Vagina (tissue), 2 donors: Measurements from ENCODE around the gene DVL1. TPM values are rescaled to one million over a fixed set of nuclear protein-coding genes. Genes with fewer than 3 reads are reported as not detected.

Source experiments
- DNase-seq, 2 donors: peaks; one replicate each; pipeline ENCODE4 v3.0.0-alpha.2; 2017; ENCODE audit errors: extremely low spot score in 2 of 2
- H3K27ac ChIP-seq: fragments of 200-600 bp; sonication (generic); one replicate; pipeline ENCODE4 v1.5.1; 2019
- H3K27me3 ChIP-seq: fragments of 200-600 bp; sonication (generic); one replicate; pipeline ENCODE4 v1.5.1; 2019
- H3K36me3 ChIP-seq, 2 donors: fragments of 200-600 bp; sonication (generic); one replicate each; pipeline ENCODE4 v1.5.1; 2017 to 2019
- H3K4me1 ChIP-seq: fragments of 200-600 bp; sonication (generic); one replicate; pipeline ENCODE4 v1.5.1; 2019
- H3K4me3 ChIP-seq, 2 donors: fragments of 200-600 bp; sonication (generic); 1 replicate in 1 of 2; 2 replicates in 1 of 2; pipeline ENCODE4 v1.5.1; 2016 to 2019
- H3K9me3 ChIP-seq: fragments of 200-600 bp; sonication (generic); one replicate; pipeline ENCODE4 v1.5.1; 2019
- CTCF ChIP-seq, 3 experiments: fragments of 450-650 bp in 2 of 3; fragments of 200-600 bp in 1 of 3; sonication (generic) in 1 of 3; IDR thresholded peaks; one replicate each; pipeline ENCODE4 v1.5.1; 2017 to 2019; ENCODE audit warnings: antibody characterized with exemption in 3 of 3, mild to moderate bottlenecking in 2 of 3, moderate library complexity in 2 of 3
- POLR2A ChIP-seq, 2 donors: fragments of 450-650 bp; IDR thresholded peaks; one replicate each; pipeline ENCODE4 v1.6.1; 2017; ENCODE audit warnings: antibody characterized with exemption in 2 of 2, mild to moderate bottlenecking in 2 of 2, moderate library complexity in 2 of 2
- POLR2AphosphoS5 ChIP-seq, 2 donors: sonication (generic); formaldehyde crosslinking; IDR thresholded peaks; one replicate each; pipeline ENCODE4 v1.9.0; 2017; ENCODE audit warnings: antibody characterized with exemption in 2 of 2, mild to moderate bottlenecking in 2 of 2, low read depth in 1 of 2; ENCODE audit not compliant: insufficient read depth in 1 of 2
- intact Hi-C: fragments of 100-400 bp; cut with DNase I; formaldehyde crosslinking; loops from one replicate; pipeline ENCODE4 v1.15.1; 2023
- total RNA-seq: library from RNA; depleted of rRNA; stranded (reverse); fragments of >200 nt; gene quantifications from one replicate; pipeline ENCODE4 v1.2.3, GENCODE V29; 2016

The DVL1 gene
- total RNA-seq, result 72.4 TPM

GRCh38 chr1:1349256-1350012 is at the start of gene DVL1:
DVL1 (minus strand) TSS chr1:1349418; CDS start chr1:1349065, 353 bp downstream.
- Histone ChIP-seq H3K36me3 (peaks cover 0 to 8% of the 10 kb centered on the region in 2 donors), H3K4me3 (peak within 1 kb of the TSS; percentile 71 to 97), H3K4me1 (peaks cover 72% of the 10 kb centered on the region), H3K27ac (peak within 1 kb of the TSS; percentile 95), H3K27me3 (no peaks in the 10 kb centered on the region), H3K9me3 (no peaks in the 10 kb centered on the region)
- intact Hi-C loops, result loop anchor here (5.0 kb wide), 1 partner anchor 42 kb away; the partner anchor contains the start of genes ACAP3 and PUSL1
- TF ChIP-seq POLR2A (IDR thresholded peaks at IDR 0.05) (peak in 1 of 2 donors; percentile 47), POLR2AphosphoS5 (IDR thresholded peaks at IDR 0.05; ENCODE audit: insufficient read depth in 1 of 2, low read depth in 1 of 2) (no peak), CTCF (IDR thresholded peaks at IDR 0.05) (peak in 1 of 3 experiments; percentile 60)
- DNase-seq, result no peak

GRCh38 chr1:1398677-1399186 is 49.5 kb upstream of the DVL1 start:
- no peaks in the 10 kb centered on the region for H3K9me3 ChIP-seq
- intact Hi-C loops, result loop anchor here (2.0 kb wide), 1 partner anchor 24 kb away; the partner anchor contains the start of gene AURKAIP1
- peaks cover 0 to 62% of the 10 kb centered on the region in 2 donors for H3K36me3 ChIP-seq
- peak overlapping the region; percentile 66 for H3K27ac ChIP-seq
- DNase-seq, result no peak
- no peaks in the 10 kb centered on the region for H3K27me3 ChIP-seq
- H3K4me1 ChIP-seq, result peaks cover 38% of the 10 kb centered on the region
- no peak for TF ChIP-seq POLR2AphosphoS5 (IDR thresholded peaks at IDR 0.05; ENCODE audit: insufficient read depth in 1 of 2, low read depth in 1 of 2)
- TF ChIP-seq CTCF (IDR thresholded peaks at IDR 0.05), result no peak
- TF ChIP-seq POLR2A (IDR thresholded peaks at IDR 0.05), result no peak
- peak overlapping the region; percentile 73 to 77 for H3K4me3 ChIP-seq

GRCh38 chr1:1397839-1398523 is 48.8 kb upstream of the DVL1 start:
- H3K36me3 ChIP-seq, result peaks cover 0 to 64% of the 10 kb centered on the region in 2 donors
- no peaks in the 10 kb centered on the region for H3K27me3 ChIP-seq
- no peak for DNase-seq
- no peaks in the 10 kb centered on the region for H3K9me3 ChIP-seq
- intact Hi-C loops, result loop anchor here (2.0 kb wide), 1 partner anchor 23 kb away; the partner anchor contains the start of gene AURKAIP1
- no peak for TF ChIP-seq CTCF (IDR thresholded peaks at IDR 0.05)
- no peak for TF ChIP-seq POLR2A (IDR thresholded peaks at IDR 0.05)
- no peak for TF ChIP-seq POLR2AphosphoS5 (IDR thresholded peaks at IDR 0.05; ENCODE audit: insufficient read depth in 1 of 2, low read depth in 1 of 2)
- H3K4me3 ChIP-seq, result peak overlapping the region; percentile 73 to 77
- H3K4me1 ChIP-seq, result peaks cover 38% of the 10 kb centered on the region
- peak overlapping the region; percentile 66 for H3K27ac ChIP-seq

- intact Hi-C loops, result no loop called here
- no peak for DNase-seq
- Histone ChIP-seq H3K27ac (no peak overlapping the region), H3K4me1 (peaks cover 25% of the 10 kb centered on the region), H3K27me3 (no peaks in the 10 kb centered on the region), H3K9me3 (no peaks in the 10 kb centered on the region), H3K36me3 (peaks cover 4 to 73% of the 10 kb centered on the region in 2 donors), H3K4me3 (no peak overlapping the region)
- TF ChIP-seq POLR2A (IDR thresholded peaks at IDR 0.05) (no peak), POLR2AphosphoS5 (IDR thresholded peaks at IDR 0.05; ENCODE audit: insufficient read depth in 1 of 2, low read depth in 1 of 2) (no peak), CTCF (IDR thresholded peaks at IDR 0.05) (no peak)
Observed at GRCh38 chr1:1395166-1395565, 45.9 kb upstream of the DVL1 start.
